Colonic mucosa (tissue), 4 donors: Measurements from ENCODE around the gene STAB1. TPM values are rescaled to one million over a fixed set of nuclear protein-coding genes. Genes with fewer than 3 reads are reported as not detected.

Experiments
- DNase-seq: peaks from one replicate; pipeline ENCODE4 v3.0.0-alpha.2; 2020
- H3K27ac ChIP-seq: fragments of 200-600 bp; one replicate; pipeline ENCODE4 v1.8.0; 2021
- H3K27me3 ChIP-seq: fragments of 200-600 bp; one replicate; pipeline ENCODE4 v1.8.0; 2021
- H3K36me3 ChIP-seq: fragments of 200-600 bp; one replicate; pipeline ENCODE4 v1.8.0; 2021
- H3K4me1 ChIP-seq: fragments of 200-600 bp; one replicate; pipeline ENCODE4 v1.8.0; 2021; ENCODE audit warnings: mild to moderate bottlenecking
- H3K4me3 ChIP-seq: fragments of 200-600 bp; one replicate; pipeline ENCODE4 v1.8.0; 2021
- H3K9ac ChIP-seq, 2 donors: one replicate each; pipeline ENCODE4 v1.7.0; 2013; ENCODE audit warnings: control low read depth in 2 of 2, low read depth in 2 of 2, low read length in 2 of 2
- H3K9me3 ChIP-seq: fragments of 200-600 bp; one replicate; pipeline ENCODE4 v1.8.0; 2021
- intact Hi-C: fragments of 100-400 bp; cut with DNase I; formaldehyde crosslinking; loops from one replicate; pipeline ENCODE4 v1.14.1; 2022
- total RNA-seq, 2 donors: library from RNA; stranded (reverse); fragmentation: NEBNext Ultra II Directional in 1 of 2; extraction: Animal tissue kit (Norgen Biotek cat#: 25700) in 1 of 2; gene quantifications; one replicate each; pipeline ENCODE4 v1.2.1, GENCODE V29; 2021
- TF ChIP-seq, protein P1 (sequence below): fragments of 200-600 bp; IDR thresholded peaks from one replicate; pipeline ENCODE4 v1.8.0; 2022; ENCODE audit warnings: antibody characterized with exemption, mild to moderate bottlenecking
- donor health status: healthy.
- donor health status: DM: no; HTN: no; CAD: no.
- donor health status: DM: no; HTN: no; CAD: no.

The STAB1 gene
- total RNA-seq, 2 donors from 2014 or later = 41.1 to 46.5 TPM

DNA sequence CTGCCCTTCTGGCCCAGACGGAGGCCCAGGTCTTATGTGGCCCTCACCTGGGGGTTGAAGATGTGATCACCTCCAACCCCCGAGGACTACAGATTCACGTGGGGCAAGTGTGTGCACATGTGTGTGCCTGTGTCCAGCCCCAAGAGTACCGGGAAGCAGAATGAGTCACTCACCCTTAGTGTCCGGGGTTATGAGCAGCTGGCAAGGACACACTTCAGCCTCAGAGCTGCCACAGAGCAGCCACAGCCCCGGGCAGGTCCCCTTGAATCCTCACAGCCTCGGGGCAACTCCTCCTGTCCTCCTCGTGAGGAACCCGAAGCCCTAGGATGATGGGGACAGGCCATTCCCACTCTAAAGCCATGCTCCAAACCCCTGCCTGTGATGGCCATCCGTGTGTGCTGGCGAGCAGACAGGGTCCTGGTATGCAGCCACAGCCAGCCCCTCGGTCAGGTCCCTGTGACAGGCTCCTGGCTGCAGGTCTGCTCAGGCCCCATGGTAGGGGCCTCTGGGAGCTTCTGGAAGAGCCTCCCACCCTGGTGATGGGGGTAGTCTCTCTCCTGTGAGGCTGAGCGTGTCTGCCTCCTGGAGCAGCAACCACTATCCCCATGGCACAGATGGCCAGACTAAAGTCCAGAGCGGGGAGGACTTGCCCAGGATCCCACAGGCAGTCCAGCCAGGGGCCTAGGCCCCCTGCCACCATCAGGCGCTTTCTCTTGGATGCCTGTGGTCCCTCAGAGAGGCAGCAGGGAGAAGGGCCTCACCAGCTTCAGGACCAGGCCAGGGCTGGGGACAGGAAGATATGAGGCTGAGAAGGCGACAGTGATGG is 852 bp downstream of the STAB1 start:
- TF ChIP-seq, protein P1, sequence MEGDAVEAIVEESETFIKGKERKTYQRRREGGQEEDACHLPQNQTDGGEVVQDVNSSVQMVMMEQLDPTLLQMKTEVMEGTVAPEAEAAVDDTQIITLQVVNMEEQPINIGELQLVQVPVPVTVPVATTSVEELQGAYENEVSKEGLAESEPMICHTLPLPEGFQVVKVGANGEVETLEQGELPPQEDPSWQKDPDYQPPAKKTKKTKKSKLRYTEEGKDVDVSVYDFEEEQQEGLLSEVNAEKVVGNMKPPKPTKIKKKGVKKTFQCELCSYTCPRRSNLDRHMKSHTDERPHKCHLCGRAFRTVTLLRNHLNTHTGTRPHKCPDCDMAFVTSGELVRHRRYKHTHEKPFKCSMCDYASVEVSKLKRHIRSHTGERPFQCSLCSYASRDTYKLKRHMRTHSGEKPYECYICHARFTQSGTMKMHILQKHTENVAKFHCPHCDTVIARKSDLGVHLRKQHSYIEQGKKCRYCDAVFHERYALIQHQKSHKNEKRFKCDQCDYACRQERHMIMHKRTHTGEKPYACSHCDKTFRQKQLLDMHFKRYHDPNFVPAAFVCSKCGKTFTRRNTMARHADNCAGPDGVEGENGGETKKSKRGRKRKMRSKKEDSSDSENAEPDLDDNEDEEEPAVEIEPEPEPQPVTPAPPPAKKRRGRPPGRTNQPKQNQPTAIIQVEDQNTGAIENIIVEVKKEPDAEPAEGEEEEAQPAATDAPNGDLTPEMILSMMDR = no peak
- Histone ChIP-seq H3K9me3 (no peaks in the 10 kb centered on the region), H3K4me3 (peak overlapping the region; percentile 24), H3K27me3 (no peaks in the 10 kb centered on the region), H3K36me3 (no peaks in the 10 kb centered on the region), H3K9ac (peak overlapping the region in 1 of 2 donors; percentile 2), H3K27ac (peak overlapping the region; percentile 60), H3K4me1 (no peaks in the 10 kb centered on the region)
- intact Hi-C loops = no loop called here
- DNase-seq = no peak

DNA sequence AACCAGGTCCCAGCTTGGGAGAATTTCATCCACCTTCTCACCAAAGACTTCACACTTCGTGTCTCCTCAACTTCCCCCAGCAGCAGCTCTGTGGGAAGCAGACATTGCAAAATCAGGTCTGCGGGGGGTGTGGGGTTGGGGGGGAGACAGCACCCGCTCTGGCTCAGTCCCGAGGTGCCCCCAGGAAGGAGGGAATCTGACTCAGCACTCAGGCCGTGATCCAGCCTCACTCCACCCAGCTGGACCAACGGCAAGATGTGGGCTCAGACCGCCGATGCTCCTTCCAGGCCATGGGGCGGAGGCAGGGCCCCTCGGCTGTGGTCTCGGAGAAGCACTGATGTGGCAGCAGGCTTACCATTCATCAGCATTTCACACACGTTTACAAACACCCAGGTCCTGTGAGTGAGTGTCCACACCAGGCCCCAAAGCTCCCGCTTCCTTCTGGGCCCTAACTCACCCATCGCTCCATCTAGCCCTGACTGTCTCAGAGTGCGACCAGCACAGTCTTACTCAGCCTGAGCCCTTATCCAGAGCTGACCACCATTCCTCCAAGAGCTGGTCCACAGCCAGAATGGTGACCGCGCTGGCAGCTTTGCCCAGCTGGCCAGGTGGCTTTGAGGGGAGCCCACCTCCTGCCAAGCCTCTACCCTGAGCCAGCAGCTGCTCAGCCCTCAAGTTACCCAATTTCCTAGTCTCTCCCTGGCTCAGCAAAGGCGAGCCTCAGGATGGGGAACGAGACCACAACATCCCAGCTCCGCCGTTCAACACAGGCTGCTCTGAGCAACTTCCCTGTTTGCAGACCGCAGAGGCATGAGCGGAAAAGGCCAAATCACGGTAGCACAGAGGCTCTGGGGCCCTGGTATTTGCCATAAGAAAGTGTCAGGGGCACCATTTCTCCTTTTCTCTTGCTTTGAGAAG is 3.3 kb downstream of the STAB1 start:
- TF ChIP-seq, protein P1 = no peak
- Histone ChIP-seq H3K27ac (no peak overlapping the region), H3K4me3 (no peak overlapping the region), H3K4me1 (no peaks in the 10 kb centered on the region), H3K27me3 (no peaks in the 10 kb centered on the region), H3K9me3 (no peaks in the 10 kb centered on the region), H3K36me3 (no peaks in the 10 kb centered on the region), H3K9ac (no peak overlapping the region)
- intact Hi-C loops = no loop called here
- peak; percentile 41 for DNase-seq

DNA sequence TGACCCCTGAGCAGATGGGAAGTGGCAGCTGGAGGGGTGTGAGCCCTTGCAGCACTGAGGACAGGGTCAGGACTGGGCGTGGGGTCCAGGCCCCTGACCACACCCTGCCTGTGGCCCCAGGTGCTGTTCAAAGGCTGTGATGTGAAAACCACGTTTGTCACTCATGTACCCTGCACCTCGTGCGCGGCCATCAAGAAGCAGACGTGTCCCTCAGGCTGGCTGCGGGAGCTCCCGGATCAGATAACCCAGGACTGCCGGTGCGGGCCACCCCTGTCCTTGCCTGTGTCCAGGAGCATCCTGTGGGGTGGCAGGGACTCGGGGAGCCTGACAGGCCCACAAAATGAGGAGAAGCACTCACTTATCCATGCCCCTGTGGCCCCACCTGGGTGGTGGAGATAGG is 5.9 kb downstream of the STAB1 start:
- H3K9ac ChIP-seq = no peak overlapping the region
- no peak overlapping the region for H3K27ac ChIP-seq
- no peak overlapping the region for H3K4me3 ChIP-seq
- TF ChIP-seq, protein P1 = no peak
- no peaks in the 10 kb centered on the region for H3K9me3 ChIP-seq
- H3K4me1 ChIP-seq = no peaks in the 10 kb centered on the region
- H3K36me3 ChIP-seq = no peaks in the 10 kb centered on the region
- intact Hi-C loops = no loop called here
- DNase-seq = no peak
- H3K27me3 ChIP-seq = no peaks in the 10 kb centered on the region

DNA sequence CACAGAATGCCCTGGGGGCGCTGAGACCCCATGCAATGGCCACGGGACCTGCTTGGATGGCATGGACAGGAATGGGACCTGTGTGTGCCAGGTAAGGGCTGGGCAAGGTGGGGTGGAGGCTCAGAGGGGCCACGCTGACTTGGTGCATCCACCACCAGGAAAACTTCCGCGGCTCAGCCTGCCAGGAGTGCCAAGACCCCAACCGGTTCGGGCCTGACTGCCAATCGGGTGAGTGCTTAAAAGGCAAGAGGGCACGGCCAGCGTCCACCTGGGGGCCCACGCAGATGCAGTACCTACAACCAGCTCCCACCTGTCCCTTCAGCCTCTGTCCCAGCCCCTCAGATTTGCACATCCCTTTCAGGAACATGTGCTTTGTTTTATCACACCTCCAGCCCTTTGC is 6.9 kb downstream of the STAB1 start:
- no peak overlapping the region for H3K27ac ChIP-seq
- H3K4me3 ChIP-seq = no peak overlapping the region
- no peaks in the 10 kb centered on the region for H3K9me3 ChIP-seq
- intact Hi-C loops = no loop called here
- H3K36me3 ChIP-seq = no peaks in the 10 kb centered on the region
- no peaks in the 10 kb centered on the region for H3K4me1 ChIP-seq
- H3K27me3 ChIP-seq = no peaks in the 10 kb centered on the region
- TF ChIP-seq, protein P1 = no peak
- DNase-seq = no peak
- H3K9ac ChIP-seq = no peak overlapping the region

DNA sequence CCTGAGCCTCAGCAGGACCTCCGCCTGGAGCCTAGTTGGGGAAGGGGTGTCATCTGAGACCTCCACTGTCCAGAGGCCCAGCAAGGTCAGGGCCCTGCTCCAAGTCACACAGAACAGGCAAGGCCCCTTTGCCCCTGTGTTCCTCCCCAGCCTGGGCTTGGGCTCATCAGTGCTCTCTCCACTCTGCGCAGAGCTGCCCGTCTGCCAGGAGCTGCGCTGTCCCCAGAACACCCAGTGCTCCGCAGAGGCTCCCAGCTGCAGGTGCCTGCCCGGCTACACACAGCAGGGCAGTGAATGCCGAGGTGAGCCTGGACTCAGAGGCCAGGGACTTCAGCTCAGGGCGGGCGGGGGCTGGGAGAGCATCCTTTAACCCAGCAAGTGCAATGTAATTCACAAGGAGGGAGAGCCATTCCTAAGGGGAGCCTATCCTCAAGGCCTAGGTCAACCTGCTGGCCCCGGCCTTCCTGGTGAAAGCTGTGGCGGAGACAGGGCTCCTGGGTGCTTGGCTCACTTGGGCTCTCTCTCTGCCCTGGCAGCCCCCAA is 7.7 kb downstream of the STAB1 start:
- H3K4me3 ChIP-seq = no peak overlapping the region
- TF ChIP-seq, protein P1 = no peak
- H3K36me3 ChIP-seq = no peaks in the 10 kb centered on the region
- H3K9ac ChIP-seq = no peak overlapping the region
- DNase-seq = no peak
- no peak overlapping the region for H3K27ac ChIP-seq
- no peaks in the 10 kb centered on the region for H3K4me1 ChIP-seq
- intact Hi-C loops = no loop called here
- no peaks in the 10 kb centered on the region for H3K9me3 ChIP-seq
- H3K27me3 ChIP-seq = no peaks in the 10 kb centered on the region
